Esophagus muscularis mucosa (tissue), 4 donors: ENCODE results near the gene NBEA. TPM values are rescaled to one million over a fixed set of nuclear protein-coding genes. Genes with fewer than 3 reads are reported as not detected.
"Not testable (repeated sequence)": the region's sequence is repeated elsewhere in the genome, so short reads cannot be mapped to it uniquely, and the experiment has no call there.

ENCODE experiments used
- DNase-seq: peaks from one replicate; pipeline ENCODE4 v3.0.0-alpha.2; 2017; ENCODE audit errors: extremely low spot score
- H3K27ac ChIP-seq, 4 donors: fragments of 200-600 bp; sonication (generic); replicated peaks in 1 of 4; 1 replicate in 3 of 4; 2 replicates in 1 of 4; pipeline ENCODE4 v1.5.1; 2016 to 2019; ENCODE audit warnings: mild to moderate bottlenecking in 1 of 4
- H3K27me3 ChIP-seq, 4 donors: fragments of 200-600 bp; sonication (generic); one replicate each; pipeline versions ENCODE4 v1.5.1 to v1.6.0; 2016 to 2019
- H3K36me3 ChIP-seq, 4 donors: fragments of 200-600 bp; sonication (generic); one replicate each; pipeline ENCODE4 v1.5.1; 2016 to 2019
- H3K4me1 ChIP-seq, 4 donors: fragments of 200-600 bp; sonication (generic); one replicate each; pipeline ENCODE4 v1.5.1; 2016 to 2019
- H3K4me3 ChIP-seq, 4 donors: fragments of 200-600 bp; sonication (generic); 1 replicate in 2 of 4; 2 replicates in 2 of 4; pipeline ENCODE4 v1.5.1; 2016 to 2019; ENCODE audit warnings: mild to moderate bottlenecking in 4 of 4, moderate library complexity in 1 of 4
- H3K9me3 ChIP-seq, 4 donors: fragments of 200-600 bp; sonication (generic); 1 replicate in 3 of 4; 2 replicates in 1 of 4; pipeline ENCODE4 v1.5.1; 2016 to 2019
- CTCF ChIP-seq, 3 experiments: fragments of 200-600 bp in 2 of 3; fragments of 450-650 bp in 1 of 3; sonication (generic) in 2 of 3; IDR thresholded peaks; one replicate each; pipeline ENCODE4 v1.5.1; 2017 to 2019; ENCODE audit warnings: antibody characterized with exemption in 3 of 3, mild to moderate bottlenecking in 2 of 3, moderate library complexity in 1 of 3
- EP300 ChIP-seq: sonication (generic); formaldehyde crosslinking; IDR thresholded peaks from one replicate; pipeline ENCODE4 v1.6.1; 2017; ENCODE audit warnings: antibody characterized with exemption
- POLR2A ChIP-seq: fragments of 450-650 bp; IDR thresholded peaks from one replicate; pipeline ENCODE4 v1.6.1; 2017; ENCODE audit warnings: antibody characterized with exemption, moderate library complexity, mild to moderate bottlenecking, low read depth
- POLR2AphosphoS5 ChIP-seq, 2 donors: sonication (generic); formaldehyde crosslinking; IDR thresholded peaks; one replicate each; pipeline ENCODE4 v1.6.1; 2017; ENCODE audit warnings: antibody characterized with exemption in 2 of 2
- WGBS: methylation state at CpG from one replicate; pipeline ENCODE4 v1.1.5; 2018; 5-methylcytosine and 5-hydroxymethylcytosine counted together
- intact Hi-C: fragments of 100-400 bp; cut with DNase I; formaldehyde crosslinking; loops from one replicate; pipeline ENCODE4 v1.15.1; 2023
- total RNA-seq, 4 donors: library from RNA; depleted of rRNA; stranded (reverse); fragments of >200 nt; gene quantifications; one replicate each; pipeline versions ENCODE4 v1.1.0 to v1.2.1, GENCODE V29; 2016

Gene NBEA
- total RNA-seq, 4 donors from 2014 or later, result 21.0 to 30.8 (median 25.0) TPM

GRCh38 chr13:35092751-35093150 lies 150.7 kb downstream of the NBEA start:
- WGBS, result 78% methylated on average over 2 of the region's 2 CpGs
- H3K27ac ChIP-seq, result no peak overlapping the region
- intact Hi-C loops, result no loop called here
- H3K36me3 ChIP-seq, result no peaks in the 10 kb centered on the region
- H3K4me1 ChIP-seq, result no peaks in the 10 kb centered on the region
- H3K27me3 ChIP-seq, result no peaks in the 10 kb centered on the region
- H3K9me3 ChIP-seq, result no peaks in the 10 kb centered on the region
- H3K4me3 ChIP-seq, result no peak overlapping the region
- TF ChIP-seq POLR2A (no peak), POLR2AphosphoS5 (IDR thresholded peaks at IDR 0.05) (no peak), EP300 (no peak), CTCF (IDR thresholded peaks at IDR 0.05) (no peak)
- DNase-seq, result no peak

- Histone ChIP-seq H3K27ac (no peak overlapping the region), H3K27me3 (no peaks in the 10 kb centered on the region), H3K4me3 (no peak overlapping the region), H3K4me1 (no peaks in the 10 kb centered on the region), H3K9me3 (no peaks in the 10 kb centered on the region), H3K36me3 (no peaks in the 10 kb centered on the region)
- no peak for DNase-seq
- no peak for TF ChIP-seq POLR2AphosphoS5 (IDR thresholded peaks at IDR 0.05)
- TF ChIP-seq POLR2A, result no peak
- no peak for TF ChIP-seq EP300
- TF ChIP-seq CTCF (IDR thresholded peaks at IDR 0.05), result no peak
- 94% methylated on average over 1 of the region's 1 CpG for WGBS
- intact Hi-C loops, result no loop called here
These were observed 151.3 kb downstream of the NBEA start for GRCh38 chr13:35093356-35093755.

DNA sequence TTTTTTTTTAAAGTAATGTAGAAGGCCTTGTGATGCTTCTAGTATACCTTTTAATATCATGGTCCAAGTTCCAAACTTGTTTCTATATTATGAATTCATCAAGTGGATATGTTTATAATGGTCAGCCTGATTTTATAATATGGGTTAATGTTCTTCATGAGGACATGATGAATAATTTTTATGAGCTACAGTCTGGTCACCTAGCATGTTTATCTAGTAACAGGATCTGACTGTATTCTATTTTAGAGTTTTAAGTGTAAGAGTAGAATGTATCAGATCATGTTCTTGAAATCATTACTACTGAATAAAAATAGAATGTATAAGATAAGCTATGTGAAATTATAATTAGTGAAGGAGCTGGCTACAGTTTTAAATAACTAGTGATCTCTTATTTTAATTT lies 164.7 kb downstream of the NBEA start:
- H3K36me3 ChIP-seq, H3K27me3 ChIP-seq, H3K4me3 ChIP-seq, intact Hi-C loops, DNase-seq, H3K9me3 ChIP-seq, H3K27ac ChIP-seq, H3K4me1 ChIP-seq: not testable (repeated sequence)

- no peak overlapping the region for H3K4me3 ChIP-seq
- no peaks in the 10 kb centered on the region for H3K27me3 ChIP-seq
- H3K4me1 ChIP-seq, result no peaks in the 10 kb centered on the region
- H3K9me3 ChIP-seq, result no peaks in the 10 kb centered on the region
- H3K36me3 ChIP-seq, result peaks cover 0 to 3% (median 0%) of the 10 kb centered on the region in 4 donors
- no peak for DNase-seq
- intact Hi-C loops, result no loop called here
- TF ChIP-seq POLR2AphosphoS5 (IDR thresholded peaks at IDR 0.05), result no peak
- TF ChIP-seq CTCF (IDR thresholded peaks at IDR 0.05), result no peak
- no peak for TF ChIP-seq POLR2A
- TF ChIP-seq EP300, result no peak
- no peak overlapping the region for H3K27ac ChIP-seq
- 88% methylated on average over 1 of the region's 1 CpG for WGBS
These were observed 165.5 kb downstream of the NBEA start for GRCh38 chr13:35107535-35107934.

- H3K27me3 ChIP-seq, H3K36me3 ChIP-seq, H3K9me3 ChIP-seq, intact Hi-C loops, H3K27ac ChIP-seq, DNase-seq, H3K4me1 ChIP-seq, H3K4me3 ChIP-seq: not testable (repeated sequence)
- WGBS, result 96% methylated on average over 3 of the region's 3 CpGs
These were observed 171.5 kb downstream of the NBEA start for GRCh38 chr13:35113612-35114011.

DNA sequence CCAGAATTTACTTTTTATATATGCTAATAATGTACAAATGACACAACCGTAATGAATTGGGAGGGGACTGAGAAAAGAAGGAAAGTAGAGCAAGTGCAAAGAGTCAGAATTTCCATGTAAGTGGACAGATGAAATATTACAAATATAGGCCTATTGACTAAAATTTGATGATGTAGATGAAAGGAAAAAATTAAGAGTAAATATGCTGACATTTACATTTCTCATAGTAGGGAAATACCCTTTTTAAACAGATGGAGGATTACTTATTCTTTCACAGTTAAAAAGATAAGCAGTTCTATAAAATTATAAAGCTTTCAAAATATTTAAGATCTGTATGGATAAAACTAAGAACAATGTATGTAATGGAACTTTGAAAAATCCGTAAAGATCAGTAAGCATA lies 185.4 kb downstream of the NBEA start:
- no peaks in the 10 kb centered on the region for H3K9me3 ChIP-seq
- 97% methylated on average over 2 of the region's 2 CpGs for WGBS
- H3K27me3 ChIP-seq, result no peaks in the 10 kb centered on the region
- H3K4me1 ChIP-seq, result no peaks in the 10 kb centered on the region
- no peak for DNase-seq
- H3K36me3 ChIP-seq, result peaks cover 0 to 9% (median 2%) of the 10 kb centered on the region in 4 donors
- intact Hi-C loops, result no loop called here
- no peak overlapping the region for H3K27ac ChIP-seq
- no peak overlapping the region for H3K4me3 ChIP-seq
- no peak for TF ChIP-seq CTCF (IDR thresholded peaks at IDR 0.05)
- TF ChIP-seq POLR2A, result no peak
